ENCODE measurements around the gene WFDC1.

WFDC1 gene

GRCh38 chr16:84298376-84298899 is 3.8 kb downstream of the WFDC1 start:
- Histone ChIP-seq H3K27ac (ENCODE audit: low read depth in 2 of 2, low read length in 2 of 2) (peak overlapping the region; percentile 31 to 52), H3K27me3 (ENCODE audit: control insufficient read depth in 2 of 2, insufficient read depth in 2 of 2, low read length in 2 of 2) (peaks cover 0 to 3% of the 10 kb centered on the region in 2 donors), H3K9ac (ENCODE audit: low read depth in 1 of 2, low read length in 2 of 2) (no peak overlapping the region), H3K4me3 (ENCODE audit: low read length in 2 of 2) (no peak overlapping the region), H3K4me1 (ENCODE audit: control insufficient read depth in 2 of 2, insufficient read depth in 2 of 2, low read length in 2 of 2) (peaks cover 9 to 12% of the 10 kb centered on the region in 2 donors), H3K36me3 (ENCODE audit: control insufficient read depth in 2 of 2, insufficient read depth in 2 of 2, low read length in 2 of 2) (no peaks in the 10 kb centered on the region), H3K9me3 (ENCODE audit: control insufficient read depth in 2 of 2, low read length in 2 of 2) (no peaks in the 10 kb centered on the region)

GRCh38 chr16:84299734-84300440 is 5.2 kb downstream of the WFDC1 start:
- peak overlapping the region; percentile 19 to 46 for H3K27ac ChIP-seq (ENCODE audit: low read depth in 2 of 2, low read length in 2 of 2)
- peaks cover 0 to 3% of the 10 kb centered on the region in 2 donors for H3K27me3 ChIP-seq (ENCODE audit: control insufficient read depth in 2 of 2, insufficient read depth in 2 of 2, low read length in 2 of 2)
- H3K4me3 ChIP-seq (ENCODE audit: low read length in 2 of 2): no peak overlapping the region
- no peak overlapping the region for H3K9ac ChIP-seq (ENCODE audit: low read depth in 1 of 2, low read length in 2 of 2)
- no peaks in the 10 kb centered on the region for H3K9me3 ChIP-seq (ENCODE audit: control insufficient read depth in 2 of 2, low read length in 2 of 2)
- peaks cover 2 to 3% of the 10 kb centered on the region in 2 donors for H3K4me1 ChIP-seq (ENCODE audit: control insufficient read depth in 2 of 2, insufficient read depth in 2 of 2, low read length in 2 of 2)
- H3K36me3 ChIP-seq (ENCODE audit: control insufficient read depth in 2 of 2, insufficient read depth in 2 of 2, low read length in 2 of 2): no peaks in the 10 kb centered on the region

DNA sequence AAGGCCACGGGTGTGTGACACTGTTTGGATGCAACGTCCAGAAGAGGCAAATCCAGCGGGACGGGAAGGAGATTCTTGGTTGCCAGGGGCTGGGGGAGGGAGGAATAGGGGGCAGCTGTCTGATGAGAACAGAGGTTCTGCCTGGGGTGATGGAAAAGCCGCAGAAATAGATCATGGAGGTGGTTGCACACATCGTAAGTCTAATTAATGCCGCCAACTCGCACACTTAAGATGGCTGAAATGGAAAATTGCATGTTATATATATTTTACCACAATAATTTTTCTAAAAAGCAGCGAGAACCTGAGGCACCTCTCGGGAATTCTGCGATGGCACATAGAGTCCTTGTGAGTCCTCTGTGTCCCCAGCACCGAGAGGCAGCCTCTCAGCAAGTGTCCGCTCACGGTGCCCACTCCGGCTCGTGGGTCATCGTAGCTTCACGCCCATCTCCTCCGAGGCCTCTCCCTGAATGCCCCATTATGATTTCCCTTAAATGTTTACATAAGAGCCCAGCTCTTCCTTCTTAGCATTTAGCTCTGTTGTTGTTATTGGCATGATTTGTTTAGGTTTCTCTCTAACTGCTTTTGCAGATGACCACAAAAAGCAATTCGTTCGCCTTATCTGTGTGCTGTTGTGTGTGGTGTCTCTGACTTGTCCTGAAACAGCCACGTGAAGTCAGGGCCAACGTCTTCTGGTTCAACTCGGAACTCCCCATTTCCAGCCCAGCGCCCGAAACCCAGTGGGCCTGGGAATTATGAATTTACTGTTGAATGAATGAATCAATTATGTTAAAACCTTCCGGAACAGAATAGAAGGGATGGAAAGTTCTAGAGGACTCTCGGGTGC is 7.7 kb downstream of the WFDC1 start:
- Histone ChIP-seq H3K27me3 (ENCODE audit: control insufficient read depth in 2 of 2, insufficient read depth in 2 of 2, low read length in 2 of 2) (no peaks in the 10 kb centered on the region), H3K9me3 (ENCODE audit: control insufficient read depth in 2 of 2, low read length in 2 of 2) (no peaks in the 10 kb centered on the region), H3K4me1 (ENCODE audit: control insufficient read depth in 2 of 2, insufficient read depth in 2 of 2, low read length in 2 of 2) (no peaks in the 10 kb centered on the region), H3K36me3 (ENCODE audit: control insufficient read depth in 2 of 2, insufficient read depth in 2 of 2, low read length in 2 of 2) (no peaks in the 10 kb centered on the region), H3K27ac (ENCODE audit: low read depth in 2 of 2, low read length in 2 of 2) (peak overlapping the region; percentile 61 to 71), H3K9ac (ENCODE audit: low read depth in 1 of 2, low read length in 2 of 2) (peak overlapping the region in 1 of 2 donors; percentile 43), H3K4me3 (ENCODE audit: low read length in 2 of 2) (no peak overlapping the region)

DNA sequence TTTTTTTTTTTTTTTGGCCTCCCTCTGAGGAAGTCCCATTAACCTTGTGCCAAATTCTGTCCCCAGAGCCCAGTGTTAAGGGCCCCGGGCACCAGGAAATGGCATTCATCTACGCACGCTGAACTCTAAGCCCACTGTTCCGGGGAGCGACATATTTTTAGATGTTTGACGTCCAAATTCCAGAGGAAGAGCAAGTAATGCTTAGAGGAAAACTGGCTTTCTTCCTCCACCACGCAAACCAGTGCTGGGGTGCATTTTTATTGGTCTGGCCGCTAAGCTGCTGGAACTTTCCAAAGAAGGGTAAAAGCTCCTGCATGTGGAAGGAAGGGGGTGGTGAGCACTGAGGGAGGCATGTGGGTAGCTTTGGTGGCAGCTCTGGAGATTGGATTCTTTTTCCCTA is 8.3 kb downstream of the WFDC1 start:
- Histone ChIP-seq H3K27ac (ENCODE audit: low read depth in 2 of 2, low read length in 2 of 2) (peak overlapping the region; percentile 61 to 71), H3K27me3 (ENCODE audit: control insufficient read depth in 2 of 2, insufficient read depth in 2 of 2, low read length in 2 of 2) (no peaks in the 10 kb centered on the region), H3K36me3 (ENCODE audit: control insufficient read depth in 2 of 2, insufficient read depth in 2 of 2, low read length in 2 of 2) (no peaks in the 10 kb centered on the region), H3K9ac (ENCODE audit: low read depth in 1 of 2, low read length in 2 of 2) (no peak overlapping the region), H3K4me3 (ENCODE audit: low read length in 2 of 2) (no peak overlapping the region), H3K4me1 (ENCODE audit: control insufficient read depth in 2 of 2, insufficient read depth in 2 of 2, low read length in 2 of 2) (no peaks in the 10 kb centered on the region), H3K9me3 (ENCODE audit: control insufficient read depth in 2 of 2, low read length in 2 of 2) (no peaks in the 10 kb centered on the region)

DNA sequence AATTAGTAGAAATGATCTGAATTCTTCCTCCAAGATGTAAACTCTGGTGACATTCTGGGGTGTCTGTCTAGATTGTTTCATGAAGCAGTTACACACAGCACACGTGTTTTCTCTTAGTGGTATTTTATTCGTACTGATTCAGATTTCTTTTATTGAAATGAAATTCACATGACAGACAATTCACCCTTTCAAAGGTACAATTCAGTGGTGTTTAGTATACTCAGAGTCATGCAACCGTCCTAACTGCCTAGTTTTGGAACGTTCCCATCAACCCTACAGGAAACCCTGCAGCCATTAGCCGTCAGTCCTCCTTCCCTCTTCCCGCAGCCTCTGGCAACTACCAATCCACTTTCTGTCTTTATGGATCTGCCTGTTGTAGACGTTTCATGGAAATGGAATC is 8.8 kb downstream of the WFDC1 start:
- no peak overlapping the region for H3K9ac ChIP-seq (ENCODE audit: low read depth in 1 of 2, low read length in 2 of 2)
- H3K4me3 ChIP-seq (ENCODE audit: low read length in 2 of 2): no peak overlapping the region
- peak overlapping the region; percentile 34 to 56 for H3K27ac ChIP-seq (ENCODE audit: low read depth in 2 of 2, low read length in 2 of 2)
- peaks cover 0 to 3% of the 10 kb centered on the region in 2 donors for H3K4me1 ChIP-seq (ENCODE audit: control insufficient read depth in 2 of 2, insufficient read depth in 2 of 2, low read length in 2 of 2)
- H3K9me3 ChIP-seq (ENCODE audit: control insufficient read depth in 2 of 2, low read length in 2 of 2): no peaks in the 10 kb centered on the region
- no peaks in the 10 kb centered on the region for H3K36me3 ChIP-seq (ENCODE audit: control insufficient read depth in 2 of 2, insufficient read depth in 2 of 2, low read length in 2 of 2)
- H3K27me3 ChIP-seq (ENCODE audit: control insufficient read depth in 2 of 2, insufficient read depth in 2 of 2, low read length in 2 of 2): no peaks in the 10 kb centered on the region

- Histone ChIP-seq H3K27me3 (ENCODE audit: control insufficient read depth in 2 of 2, insufficient read depth in 2 of 2, low read length in 2 of 2) (no peaks in the 10 kb centered on the region), H3K9me3 (ENCODE audit: control insufficient read depth in 2 of 2, low read length in 2 of 2) (no peaks in the 10 kb centered on the region), H3K36me3 (ENCODE audit: control insufficient read depth in 2 of 2, insufficient read depth in 2 of 2, low read length in 2 of 2) (no peaks in the 10 kb centered on the region), H3K4me3 (ENCODE audit: low read length in 2 of 2) (no peak overlapping the region), H3K9ac (ENCODE audit: low read depth in 1 of 2, low read length in 2 of 2) (no peak overlapping the region), H3K27ac (ENCODE audit: low read depth in 2 of 2, low read length in 2 of 2) (no peak overlapping the region), H3K4me1 (ENCODE audit: control insufficient read depth in 2 of 2, insufficient read depth in 2 of 2, low read length in 2 of 2) (peaks cover 0 to 3% of the 10 kb centered on the region in 2 donors)
Observed at GRCh38 chr16:84306564-84306963, 11.9 kb downstream of the WFDC1 start.

DNA sequence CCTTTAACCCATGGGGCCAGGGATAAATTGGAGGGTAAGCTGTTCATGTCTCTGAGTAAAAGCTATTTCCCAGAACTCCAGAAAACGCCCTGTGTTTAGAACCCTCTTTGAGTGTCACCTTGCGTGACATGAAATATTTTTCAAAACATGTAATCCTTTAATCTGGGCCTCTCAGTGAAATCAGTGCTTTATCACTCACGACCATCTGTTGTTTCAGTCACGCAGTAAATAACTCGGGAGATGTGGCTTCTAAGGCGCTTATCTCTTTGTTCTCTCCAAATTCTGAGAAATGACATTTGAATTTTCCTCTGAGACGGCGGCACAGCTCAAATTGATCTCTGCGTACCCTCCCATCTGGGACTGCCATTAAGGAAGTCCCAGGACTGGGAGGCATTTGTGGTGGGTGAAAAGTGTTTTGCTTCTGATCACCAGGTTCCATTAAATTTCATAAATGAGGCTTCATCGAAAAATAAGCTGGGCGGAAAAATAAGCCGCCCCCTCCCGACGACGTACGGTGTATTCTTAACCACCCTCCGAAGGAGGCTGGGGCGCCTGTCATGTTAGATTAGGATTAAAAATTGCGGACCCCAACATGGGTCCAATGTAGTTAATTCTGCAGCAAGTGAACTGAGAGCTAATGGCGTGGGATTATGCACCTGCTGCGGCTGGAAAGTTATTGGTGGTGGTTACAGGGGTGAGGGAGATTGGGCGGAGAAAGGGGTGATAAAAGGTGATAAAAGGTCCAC is 12.7 kb downstream of the WFDC1 start:
- Histone ChIP-seq H3K36me3 (ENCODE audit: control insufficient read depth in 2 of 2, insufficient read depth in 2 of 2, low read length in 2 of 2) (no peaks in the 10 kb centered on the region), H3K4me3 (ENCODE audit: low read length in 2 of 2) (no peak overlapping the region), H3K9me3 (ENCODE audit: control insufficient read depth in 2 of 2, low read length in 2 of 2) (no peaks in the 10 kb centered on the region), H3K9ac (ENCODE audit: low read depth in 1 of 2, low read length in 2 of 2) (no peak overlapping the region), H3K27me3 (ENCODE audit: control insufficient read depth in 2 of 2, insufficient read depth in 2 of 2, low read length in 2 of 2) (no peaks in the 10 kb centered on the region), H3K4me1 (ENCODE audit: control insufficient read depth in 2 of 2, insufficient read depth in 2 of 2, low read length in 2 of 2) (peaks cover 3 to 6% of the 10 kb centered on the region in 2 donors), H3K27ac (ENCODE audit: low read depth in 2 of 2, low read length in 2 of 2) (no peak overlapping the region)

GRCh38 chr16:84308120-84308519 is 13.4 kb downstream of the WFDC1 start:
- Histone ChIP-seq H3K4me3 (ENCODE audit: low read length in 2 of 2) (no peak overlapping the region), H3K4me1 (ENCODE audit: control insufficient read depth in 2 of 2, insufficient read depth in 2 of 2, low read length in 2 of 2) (peaks cover 3 to 6% of the 10 kb centered on the region in 2 donors), H3K27ac (ENCODE audit: low read depth in 2 of 2, low read length in 2 of 2) (no peak overlapping the region), H3K9me3 (ENCODE audit: control insufficient read depth in 2 of 2, low read length in 2 of 2) (no peaks in the 10 kb centered on the region), H3K9ac (ENCODE audit: low read depth in 1 of 2, low read length in 2 of 2) (no peak overlapping the region), H3K27me3 (ENCODE audit: control insufficient read depth in 2 of 2, insufficient read depth in 2 of 2, low read length in 2 of 2) (no peaks in the 10 kb centered on the region), H3K36me3 (ENCODE audit: control insufficient read depth in 2 of 2, insufficient read depth in 2 of 2, low read length in 2 of 2) (no peaks in the 10 kb centered on the region)

DNA sequence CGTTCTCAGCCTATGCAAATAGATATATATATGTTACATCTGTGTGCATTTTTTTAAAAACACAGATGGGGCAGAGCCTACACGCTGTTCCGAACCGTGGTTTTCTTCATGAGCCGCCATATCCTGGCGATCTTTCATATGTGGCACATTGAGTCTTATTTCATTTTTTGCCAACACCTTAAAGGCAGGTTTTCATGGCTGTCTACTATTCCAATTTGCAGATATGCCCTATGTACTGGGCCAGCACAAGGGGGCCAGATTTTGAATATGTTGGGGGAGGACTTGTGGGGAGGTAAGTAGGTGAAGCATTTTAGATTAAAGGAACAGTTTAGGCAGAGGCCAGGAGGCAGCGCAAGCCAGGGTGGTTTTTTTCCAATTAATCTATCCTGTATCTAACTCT is 16.0 kb downstream of the WFDC1 start:
- peaks cover 8% of the 10 kb centered on the region in 2 donors for H3K4me1 ChIP-seq (ENCODE audit: control insufficient read depth in 2 of 2, insufficient read depth in 2 of 2, low read length in 2 of 2)
- H3K27me3 ChIP-seq (ENCODE audit: control insufficient read depth in 2 of 2, insufficient read depth in 2 of 2, low read length in 2 of 2): no peaks in the 10 kb centered on the region
- no peaks in the 10 kb centered on the region for H3K36me3 ChIP-seq (ENCODE audit: control insufficient read depth in 2 of 2, insufficient read depth in 2 of 2, low read length in 2 of 2)
- no peaks in the 10 kb centered on the region for H3K9me3 ChIP-seq (ENCODE audit: control insufficient read depth in 2 of 2, low read length in 2 of 2)
- H3K4me3 ChIP-seq (ENCODE audit: low read length in 2 of 2): no peak overlapping the region
- H3K27ac ChIP-seq (ENCODE audit: low read depth in 2 of 2, low read length in 2 of 2): no peak overlapping the region
- no peak overlapping the region for H3K9ac ChIP-seq (ENCODE audit: low read depth in 1 of 2, low read length in 2 of 2)
